Purkinje cell (primary cell): ENCODE measurements around the gene PRSS21. TPM values are rescaled to one million over a fixed set of nuclear protein-coding genes. Genes with fewer than 3 reads are reported as not detected.

Experiments
- polyA plus RNA-seq: library from polyadenylated mRNA; unstranded; fragments of >200 nt; fragmentation: Nextera tagmentation; gene quantifications from 2 replicates; pipeline ENCODE4 v1.2.1, GENCODE V29; 2014

The PRSS21 gene, protein sequence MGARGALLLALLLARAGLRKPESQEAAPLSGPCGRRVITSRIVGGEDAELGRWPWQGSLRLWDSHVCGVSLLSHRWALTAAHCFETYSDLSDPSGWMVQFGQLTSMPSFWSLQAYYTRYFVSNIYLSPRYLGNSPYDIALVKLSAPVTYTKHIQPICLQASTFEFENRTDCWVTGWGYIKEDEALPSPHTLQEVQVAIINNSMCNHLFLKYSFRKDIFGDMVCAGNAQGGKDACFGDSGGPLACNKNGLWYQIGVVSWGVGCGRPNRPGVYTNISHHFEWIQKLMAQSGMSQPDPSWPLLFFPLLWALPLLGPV
- not detected in 2 replicates for polyA plus RNA-seq

DNA sequence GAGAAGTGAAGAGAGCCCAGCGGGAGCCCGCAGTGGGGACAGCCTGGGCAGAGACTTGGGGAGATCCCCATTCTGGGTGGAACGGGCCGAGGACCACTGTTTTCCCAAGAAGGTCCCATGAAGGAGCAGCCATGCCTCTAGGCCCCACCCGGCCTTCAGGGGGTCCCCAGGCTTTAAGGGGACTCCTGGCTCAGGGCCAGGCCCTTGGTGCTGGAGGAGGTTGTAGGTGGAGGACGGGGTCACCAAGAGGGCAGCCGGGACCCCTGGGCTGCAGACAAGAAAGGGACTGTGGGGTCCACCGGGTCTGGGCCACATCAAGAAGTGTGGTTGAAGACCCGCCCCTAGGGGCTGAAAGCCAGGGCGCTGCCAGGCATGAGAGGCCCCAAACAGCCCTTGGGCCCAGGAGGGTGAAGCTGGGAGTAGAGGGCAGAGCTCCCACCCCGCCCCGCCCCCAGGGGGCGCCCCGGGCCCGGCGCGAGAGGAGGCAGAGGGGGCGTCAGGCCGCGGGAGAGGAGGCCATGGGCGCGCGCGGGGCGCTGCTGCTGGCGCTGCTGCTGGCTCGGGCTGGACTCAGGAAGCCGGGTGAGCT, at the start of gene PRSS21:
PRSS21 (plus strand) TSS at position 487 of the 589 bp plus-strand sequence; CDS start at position 519, 32 bp downstream.

GRCh38 chr16:2777231-2777902, 39.7 kb upstream of the PRSS21 start, which contains the start of gene ELOB:
ELOB (minus strand) TSS chr16:2777280; CDS start chr16:2777239, 41 bp downstream.

GRCh38 chr16:2787406-2787805, 29.6 kb upstream of the PRSS21 start, which contains the start of gene PRSS33:
PRSS33 (minus strand) TSS chr16:2787560; CDS start chr16:2786547, 1,013 bp downstream.

DNA sequence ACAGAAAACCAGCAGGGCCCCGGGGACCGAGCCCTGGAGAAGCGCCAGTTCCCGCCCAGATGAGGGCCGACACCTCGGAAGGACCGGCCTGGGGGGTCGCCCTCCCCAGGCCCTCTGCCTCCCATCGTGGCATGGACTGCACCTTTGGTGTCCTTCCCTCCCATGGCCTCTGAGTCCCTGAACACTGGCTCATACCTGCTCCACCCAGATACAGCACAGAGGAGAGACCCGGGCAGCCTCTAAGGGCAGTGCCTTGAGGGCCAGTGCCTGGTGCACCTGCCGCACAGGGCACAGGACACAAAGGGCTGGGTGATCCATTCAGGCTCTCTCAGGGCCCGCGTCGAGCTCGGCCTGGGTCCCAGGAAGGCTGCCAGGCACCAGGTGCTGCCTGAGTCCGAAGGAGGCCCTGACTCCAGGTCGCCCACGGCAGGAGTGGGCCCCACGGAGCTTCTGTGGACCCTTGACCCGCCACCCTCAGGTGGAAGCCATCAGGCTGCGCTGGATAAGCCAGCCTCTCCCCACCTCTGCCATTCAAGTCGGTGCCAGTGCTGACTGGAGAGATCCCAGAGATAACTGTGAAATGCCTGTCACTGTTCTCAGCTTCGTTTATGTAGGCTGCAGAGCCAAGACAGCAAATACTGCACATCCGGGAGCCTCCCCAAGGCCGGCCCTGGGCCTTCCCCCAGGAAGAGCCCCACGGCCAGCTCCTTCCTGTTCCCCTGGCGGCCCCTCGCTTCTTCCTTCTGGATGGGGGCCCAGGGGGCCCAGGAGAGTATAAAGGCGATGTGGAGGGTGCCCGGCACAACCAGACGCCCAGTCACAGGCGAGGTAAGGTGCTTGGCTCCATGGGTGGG, 12.7 kb downstream of the PRSS21 start, which contains the start of gene ZG16B:
ZG16B (plus strand) TSS at position 803 of the 854 bp plus-strand sequence. CDS start 139 bp downstream, outside the sequence.

DNA sequence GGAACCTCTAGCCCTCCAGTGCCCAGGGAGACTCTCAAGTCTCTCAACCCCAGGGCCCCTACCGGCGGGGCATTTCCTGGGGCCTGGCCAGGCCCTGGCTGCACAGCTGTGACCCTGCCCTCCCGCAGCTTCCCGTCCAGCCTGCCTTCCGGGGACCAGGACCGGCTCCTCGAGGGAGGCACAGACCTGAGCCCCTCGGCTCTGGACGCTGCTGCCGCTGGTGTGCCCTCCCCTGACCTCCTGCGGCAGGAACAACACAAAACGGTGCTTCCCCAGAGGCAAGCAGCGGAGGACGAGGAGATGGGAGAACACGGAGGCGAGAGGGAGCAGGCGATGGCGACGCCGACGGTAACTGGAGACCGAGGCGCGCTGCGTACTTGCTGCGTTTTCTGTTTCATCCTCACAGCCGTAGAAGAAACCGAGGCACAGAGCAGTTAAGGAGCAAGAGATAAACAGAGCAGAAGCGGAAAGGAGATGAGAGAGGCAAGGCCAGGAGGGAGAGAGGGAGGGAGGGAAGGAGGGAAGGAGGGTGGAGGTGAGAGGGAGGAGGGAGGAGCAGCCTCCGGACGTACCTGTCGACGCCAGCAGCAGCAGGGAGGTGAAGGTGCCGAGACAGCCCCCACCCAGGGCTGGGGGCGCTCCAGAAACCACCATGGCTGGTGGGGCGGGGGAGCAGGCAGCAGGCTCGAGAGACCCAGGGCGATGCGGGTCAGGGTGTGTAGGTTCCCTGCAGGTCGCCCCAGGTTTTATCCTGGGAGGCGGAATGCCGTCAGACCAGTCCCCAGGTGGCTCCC, 40.6 kb downstream of the PRSS21 start, which contains the start of gene PRSS22:
PRSS22 (minus strand) TSS at position 720 of the 794 bp plus-strand sequence; CDS start at position 654, 66 bp downstream.

Other genes starting within 250 kb of the PRSS21 start
- 2.2 and 3.6 TPM in 2 replicates for gene KCTD5, start 134.7 kb upstream of the PRSS21 start, polyA plus RNA-seq
- gene PRSS27, start 97.0 kb upstream of the PRSS21 start, polyA plus RNA-seq: 0.10 TPM in 1 of 2 replicates, not detected in the other
- gene SRRM2, start 64.6 kb upstream of the PRSS21 start, polyA plus RNA-seq: 36.8 and 60.4 TPM in 2 replicates
- gene ELOB, start 40.0 kb upstream of the PRSS21 start, polyA plus RNA-seq: 1,180 and 1,450 TPM in 2 replicates
- gene PRSS33, start 29.7 kb upstream of the PRSS21 start, polyA plus RNA-seq: not detected in 2 replicates
- gene PRSS41, start 18.8 kb upstream of the PRSS21 start, polyA plus RNA-seq: not detected in 2 replicates
- not detected in 2 replicates for gene ZG16B, start 13.1 kb downstream of the PRSS21 start, polyA plus RNA-seq
- 1.9 and 3.8 TPM in 2 replicates for gene PRSS22, start 40.9 kb downstream of the PRSS21 start, polyA plus RNA-seq
- 3.5 and 8.7 TPM in 2 replicates for gene FLYWCH2, start 66.0 kb downstream of the PRSS21 start, polyA plus RNA-seq
- gene FLYWCH1, start 94.7 kb downstream of the PRSS21 start, polyA plus RNA-seq: 3.2 and 4.7 TPM in 2 replicates
- gene KREMEN2, start 147.0 kb downstream of the PRSS21 start, polyA plus RNA-seq: not detected in 2 replicates
- gene PAQR4, start 152.1 kb downstream of the PRSS21 start, polyA plus RNA-seq: 0.26 TPM in 1 of 2 replicates, not detected in the other
- 3.1 and 3.4 TPM in 2 replicates for gene PKMYT1, start 163.2 kb downstream of the PRSS21 start, polyA plus RNA-seq
- 0.23 TPM in 1 of 2 replicates, not detected in the other for gene CLDN9, start 195.7 kb downstream of the PRSS21 start, polyA plus RNA-seq
- not detected in 2 replicates for gene CLDN6, start 200.9 kb downstream of the PRSS21 start, polyA plus RNA-seq
- 1.9 TPM in 1 of 2 replicates, not detected in the other for gene TNFRSF12A, start 203.1 kb downstream of the PRSS21 start, polyA plus RNA-seq
- gene HCFC1R1, start 206.7 kb downstream of the PRSS21 start, polyA plus RNA-seq: 67.2 and 82.7 TPM in 2 replicates
- 0.93 and 1.8 TPM in 2 replicates for gene THOC6, start 206.8 kb downstream of the PRSS21 start, polyA plus RNA-seq
- gene BICDL2, start 219.7 kb downstream of the PRSS21 start, polyA plus RNA-seq: not detected in 2 replicates
- gene MMP25, start 229.3 kb downstream of the PRSS21 start, polyA plus RNA-seq: 0.20 TPM in 1 of 2 replicates, not detected in the other
- gene IL32, start 248.4 kb downstream of the PRSS21 start, polyA plus RNA-seq: not detected in 2 replicates